ENCODE data around the gene ALDH1L1. TPM values are rescaled to one million over a fixed set of nuclear protein-coding genes. Genes with fewer than 3 reads are reported as not detected.

The ALDH1L1 gene
- total RNA-seq, 1 donor from 2014 or later = not detected

GRCh38 chr3:126212620-126213378 is 32.4 kb upstream of the ALDH1L1 start:
- peaks cover 6% of the 10 kb centered on the region for H3K27me3 Mint-ChIP-seq (ENCODE audit: unreplicated experiment)
- DNase-seq = peak; percentile 76
- H3K27ac Mint-ChIP-seq (ENCODE audit: unreplicated experiment) = peak overlapping the region; percentile 13
- no peaks in the 10 kb centered on the region for H3K36me3 Mint-ChIP-seq (ENCODE audit: unreplicated experiment)
- peak overlapping the region; percentile 85 for H3K4me3 Mint-ChIP-seq (ENCODE audit: unreplicated experiment)
- H3K9me3 Mint-ChIP-seq (ENCODE audit: unreplicated experiment) = peaks cover 1% of the 10 kb centered on the region
- peak; percentile 28 for TF ChIP-seq CTCF (IDR thresholded peaks at IDR 0.05; ENCODE audit: partially characterized antibody, unreplicated experiment)
- H3K4me1 Mint-ChIP-seq (ENCODE audit: low read depth, unreplicated experiment) = peaks cover 2% of the 10 kb centered on the region

GRCh38 chr3:126212250-126212619 is 31.8 kb upstream of the ALDH1L1 start:
- H3K4me3 Mint-ChIP-seq (ENCODE audit: unreplicated experiment) = no peak overlapping the region
- TF ChIP-seq CTCF (IDR thresholded peaks at IDR 0.05; ENCODE audit: partially characterized antibody, unreplicated experiment) = no peak
- no peak overlapping the region for H3K27ac Mint-ChIP-seq (ENCODE audit: unreplicated experiment)
- peaks cover 6% of the 10 kb centered on the region for H3K27me3 Mint-ChIP-seq (ENCODE audit: unreplicated experiment)
- no peak for DNase-seq
- no peaks in the 10 kb centered on the region for H3K36me3 Mint-ChIP-seq (ENCODE audit: unreplicated experiment)
- H3K9me3 Mint-ChIP-seq (ENCODE audit: unreplicated experiment) = peaks cover 1% of the 10 kb centered on the region
- H3K4me1 Mint-ChIP-seq (ENCODE audit: low read depth, unreplicated experiment) = peaks cover 2% of the 10 kb centered on the region

GRCh38 chr3:126211569-126211968 is 31.2 kb upstream of the ALDH1L1 start:
- H3K27me3 Mint-ChIP-seq (ENCODE audit: unreplicated experiment) = peaks cover 6% of the 10 kb centered on the region
- peak overlapping the region; percentile 12 for H3K27ac Mint-ChIP-seq (ENCODE audit: unreplicated experiment)
- H3K4me1 Mint-ChIP-seq (ENCODE audit: low read depth, unreplicated experiment) = peaks cover 2% of the 10 kb centered on the region
- no peaks in the 10 kb centered on the region for H3K36me3 Mint-ChIP-seq (ENCODE audit: unreplicated experiment)
- TF ChIP-seq CTCF (IDR thresholded peaks at IDR 0.05; ENCODE audit: partially characterized antibody, unreplicated experiment) = no peak
- peaks cover 1% of the 10 kb centered on the region for H3K9me3 Mint-ChIP-seq (ENCODE audit: unreplicated experiment)
- no peak for DNase-seq
- no peak overlapping the region for H3K4me3 Mint-ChIP-seq (ENCODE audit: unreplicated experiment)

- Mint-ChIP-seq H3K4me3 (ENCODE audit: unreplicated experiment) (no peak overlapping the region), H3K36me3 (ENCODE audit: unreplicated experiment) (no peaks in the 10 kb centered on the region), H3K27ac (ENCODE audit: unreplicated experiment) (no peak overlapping the region), H3K4me1 (ENCODE audit: low read depth, unreplicated experiment) (peaks cover 2% of the 10 kb centered on the region), H3K9me3 (ENCODE audit: unreplicated experiment) (peaks cover 1% of the 10 kb centered on the region), H3K27me3 (ENCODE audit: unreplicated experiment) (peaks cover 6% of the 10 kb centered on the region)
- TF ChIP-seq CTCF (IDR thresholded peaks at IDR 0.05; ENCODE audit: partially characterized antibody, unreplicated experiment) = no peak
- DNase-seq = no peak
These were observed 30.2 kb upstream of the ALDH1L1 start for GRCh38 chr3:126210606-126211005.

GRCh38 chr3:126209741-126210140 is 29.4 kb upstream of the ALDH1L1 start:
- Mint-ChIP-seq H3K27ac (ENCODE audit: unreplicated experiment) (no peak overlapping the region), H3K9me3 (ENCODE audit: unreplicated experiment) (peaks cover 2% of the 10 kb centered on the region), H3K27me3 (ENCODE audit: unreplicated experiment) (peaks cover 6% of the 10 kb centered on the region), H3K4me3 (ENCODE audit: unreplicated experiment) (no peak overlapping the region), H3K36me3 (ENCODE audit: unreplicated experiment) (no peaks in the 10 kb centered on the region), H3K4me1 (ENCODE audit: low read depth, unreplicated experiment) (peaks cover 2% of the 10 kb centered on the region)
- DNase-seq = no peak
- TF ChIP-seq CTCF (IDR thresholded peaks at IDR 0.05; ENCODE audit: partially characterized antibody, unreplicated experiment) = no peak
